HG03565 (cell line): ENCODE results near the gene C19orf12.

Experiments
- ATAC-seq: cut with Tn5 transposase; IDR thresholded peaks from one replicate; pipeline ENCODE4 v1.9.1; 2021; ENCODE audit warnings: mild to moderate bottlenecking, moderate library complexity; ENCODE audit not compliant: unreplicated experiment

The C19orf12 gene

GRCh38 chr19:29714953-29715700, at the start of gene C19orf12:
C19orf12 (minus strand) TSS chr19:29715261; CDS start chr19:29708413, 6,848 bp downstream.
- peak; percentile 51 for ATAC-seq

GRCh38 chr19:29764361-29764760, 49.3 kb upstream of the C19orf12 start:
- no peak for ATAC-seq

GRCh38 chr19:29763196-29763595, 48.1 kb upstream of the C19orf12 start:
- no peak for ATAC-seq

- ATAC-seq = no peak
These were observed 46.6 kb upstream of the C19orf12 start for GRCh38 chr19:29761575-29762232.

- ATAC-seq = no peak
These were observed 45.9 kb upstream of the C19orf12 start for GRCh38 chr19:29760752-29761502.

GRCh38 chr19:29759359-29759758, 44.3 kb upstream of the C19orf12 start:
- no peak for ATAC-seq

- ATAC-seq = no peak
These were observed 43.8 kb upstream of the C19orf12 start for GRCh38 chr19:29758863-29759262.

- ATAC-seq = no peak
These were observed 42.5 kb upstream of the C19orf12 start for GRCh38 chr19:29757551-29757950.

- ATAC-seq = no peak
These were observed 38.9 kb upstream of the C19orf12 start for GRCh38 chr19:29753934-29754305.

GRCh38 chr19:29753190-29753933, 38.3 kb upstream of the C19orf12 start:
- no peak for ATAC-seq

- no peak for ATAC-seq
These were observed 37.5 kb upstream of the C19orf12 start for GRCh38 chr19:29752450-29753025.

- no peak for ATAC-seq
These were observed 36.9 kb upstream of the C19orf12 start for GRCh38 chr19:29751932-29752331.

GRCh38 chr19:29750001-29750400, 34.9 kb upstream of the C19orf12 start:
- no peak for ATAC-seq

- no peak for ATAC-seq
These were observed 34.2 kb upstream of the C19orf12 start for GRCh38 chr19:29748996-29749849.

- no peak for ATAC-seq
These were observed 30.2 kb upstream of the C19orf12 start for GRCh38 chr19:29745253-29745652.

- ATAC-seq = no peak
These were observed 28.6 kb upstream of the C19orf12 start for GRCh38 chr19:29743681-29744080.

- ATAC-seq = no peak
These were observed 26.7 kb upstream of the C19orf12 start for GRCh38 chr19:29741776-29742175.

GRCh38 chr19:29741226-29741625, 26.2 kb upstream of the C19orf12 start:
- ATAC-seq = no peak

GRCh38 chr19:29737461-29738000, 22.5 kb upstream of the C19orf12 start:
- no peak for ATAC-seq
